NK-92 treated with Interleukin-12 subunit alpha and Interleukin-12 subunit beta, amount 100 ng/mL, for 24 hours (cell line): ENCODE measurements around the gene MUC4.

Source experiments
- DNase-seq: peaks from one replicate; lab custom pipeline; 2025; lab: John Stamatoyannopoulos, UW

The MUC4 gene, protein sequence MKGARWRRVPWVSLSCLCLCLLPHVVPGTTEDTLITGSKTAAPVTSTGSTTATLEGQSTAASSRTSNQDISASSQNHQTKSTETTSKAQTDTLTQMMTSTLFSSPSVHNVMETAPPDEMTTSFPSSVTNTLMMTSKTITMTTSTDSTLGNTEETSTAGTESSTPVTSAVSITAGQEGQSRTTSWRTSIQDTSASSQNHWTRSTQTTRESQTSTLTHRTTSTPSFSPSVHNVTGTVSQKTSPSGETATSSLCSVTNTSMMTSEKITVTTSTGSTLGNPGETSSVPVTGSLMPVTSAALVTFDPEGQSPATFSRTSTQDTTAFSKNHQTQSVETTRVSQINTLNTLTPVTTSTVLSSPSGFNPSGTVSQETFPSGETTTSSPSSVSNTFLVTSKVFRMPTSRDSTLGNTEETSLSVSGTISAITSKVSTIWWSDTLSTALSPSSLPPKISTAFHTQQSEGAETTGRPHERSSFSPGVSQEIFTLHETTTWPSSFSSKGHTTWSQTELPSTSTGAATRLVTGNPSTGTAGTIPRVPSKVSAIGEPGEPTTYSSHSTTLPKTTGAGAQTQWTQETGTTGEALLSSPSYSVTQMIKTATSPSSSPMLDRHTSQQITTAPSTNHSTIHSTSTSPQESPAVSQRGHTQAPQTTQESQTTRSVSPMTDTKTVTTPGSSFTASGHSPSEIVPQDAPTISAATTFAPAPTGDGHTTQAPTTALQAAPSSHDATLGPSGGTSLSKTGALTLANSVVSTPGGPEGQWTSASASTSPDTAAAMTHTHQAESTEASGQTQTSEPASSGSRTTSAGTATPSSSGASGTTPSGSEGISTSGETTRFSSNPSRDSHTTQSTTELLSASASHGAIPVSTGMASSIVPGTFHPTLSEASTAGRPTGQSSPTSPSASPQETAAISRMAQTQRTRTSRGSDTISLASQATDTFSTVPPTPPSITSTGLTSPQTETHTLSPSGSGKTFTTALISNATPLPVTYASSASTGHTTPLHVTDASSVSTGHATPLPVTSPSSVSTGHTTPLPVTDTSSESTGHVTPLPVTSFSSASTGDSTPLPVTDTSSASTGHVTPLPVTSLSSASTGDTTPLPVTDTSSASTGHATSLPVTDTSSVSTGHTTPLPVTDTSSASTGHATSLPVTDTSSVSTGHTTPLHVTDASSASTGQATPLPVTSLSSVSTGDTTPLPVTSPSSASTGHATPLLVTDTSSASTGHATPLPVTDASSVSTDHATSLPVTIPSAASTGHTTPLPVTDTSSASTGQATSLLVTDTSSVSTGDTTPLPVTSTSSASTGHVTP (N-terminal part only)

DNA sequence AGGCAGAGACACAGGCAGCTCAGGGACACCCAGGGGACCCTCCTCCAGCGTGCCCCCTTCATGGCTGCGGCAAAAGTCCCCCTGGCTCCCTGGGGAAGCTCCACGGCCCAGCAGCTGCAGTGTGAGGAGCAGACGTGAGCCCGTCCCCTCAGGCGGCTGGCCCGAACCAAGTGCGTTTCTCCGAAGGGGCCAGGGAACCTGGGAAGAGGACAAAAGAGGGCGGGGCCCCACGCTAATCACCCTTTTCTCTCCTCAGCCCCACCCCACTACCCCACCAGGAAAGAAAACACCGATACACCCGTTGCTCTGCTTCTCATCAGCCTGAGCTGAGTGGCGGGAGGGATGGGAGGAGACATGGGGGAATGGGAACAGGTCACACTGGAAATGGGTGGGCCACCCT lies at the start of gene MUC4:
MUC4 (minus strand) TSS at position 174 of the 400 bp plus-strand sequence; CDS start at position 62, 112 bp downstream.
- no peak for DNase-seq

DNA sequence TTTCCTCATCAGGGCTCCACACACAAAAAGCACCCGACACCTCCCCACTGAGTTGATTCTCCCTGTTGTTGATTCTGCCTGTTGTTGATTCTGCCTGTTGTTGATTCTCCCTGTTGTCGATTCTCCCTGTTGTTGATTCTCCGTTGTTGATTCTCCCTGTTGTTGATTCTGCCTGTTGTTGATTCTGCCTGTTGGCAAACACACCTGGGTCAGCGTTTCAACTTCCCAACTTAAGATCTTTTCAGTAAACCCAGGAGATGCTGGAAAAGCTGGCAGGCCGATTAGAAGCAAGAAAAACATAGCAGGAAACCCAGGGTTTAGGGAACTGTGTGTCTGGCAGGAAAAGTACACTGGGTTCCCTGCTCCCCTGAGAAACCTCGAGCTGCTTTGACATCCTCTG lies 48.7 kb upstream of the MUC4 start:
- no peak for DNase-seq

DNA sequence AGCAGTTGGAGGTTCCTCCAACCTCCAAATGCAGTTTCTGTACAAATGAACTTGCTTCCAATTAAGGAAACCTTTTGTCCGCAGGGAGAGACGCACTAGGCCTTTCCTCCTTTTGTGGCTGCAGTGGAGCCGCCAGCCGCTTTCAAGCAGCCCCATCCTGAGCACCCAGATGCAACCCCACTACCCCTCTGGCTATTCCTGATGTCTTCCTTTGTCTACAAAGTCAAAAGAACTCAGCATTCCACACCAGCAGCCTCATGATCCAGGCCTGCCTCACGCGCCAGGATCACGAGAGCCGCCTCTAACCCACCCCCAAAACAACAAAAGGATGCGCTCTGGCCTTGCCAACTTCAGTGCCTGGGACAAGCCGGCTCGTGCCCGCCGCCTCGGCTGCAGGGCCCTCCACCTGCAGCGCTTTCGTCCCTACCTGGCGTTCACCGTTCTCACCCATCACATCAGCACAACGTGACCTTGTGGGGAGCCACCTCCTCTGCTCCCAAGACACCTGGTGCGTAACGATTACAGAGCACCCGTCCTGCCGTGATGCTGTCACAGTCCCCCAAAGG lies 48.2 kb upstream of the MUC4 start:
- no peak for DNase-seq

DNA sequence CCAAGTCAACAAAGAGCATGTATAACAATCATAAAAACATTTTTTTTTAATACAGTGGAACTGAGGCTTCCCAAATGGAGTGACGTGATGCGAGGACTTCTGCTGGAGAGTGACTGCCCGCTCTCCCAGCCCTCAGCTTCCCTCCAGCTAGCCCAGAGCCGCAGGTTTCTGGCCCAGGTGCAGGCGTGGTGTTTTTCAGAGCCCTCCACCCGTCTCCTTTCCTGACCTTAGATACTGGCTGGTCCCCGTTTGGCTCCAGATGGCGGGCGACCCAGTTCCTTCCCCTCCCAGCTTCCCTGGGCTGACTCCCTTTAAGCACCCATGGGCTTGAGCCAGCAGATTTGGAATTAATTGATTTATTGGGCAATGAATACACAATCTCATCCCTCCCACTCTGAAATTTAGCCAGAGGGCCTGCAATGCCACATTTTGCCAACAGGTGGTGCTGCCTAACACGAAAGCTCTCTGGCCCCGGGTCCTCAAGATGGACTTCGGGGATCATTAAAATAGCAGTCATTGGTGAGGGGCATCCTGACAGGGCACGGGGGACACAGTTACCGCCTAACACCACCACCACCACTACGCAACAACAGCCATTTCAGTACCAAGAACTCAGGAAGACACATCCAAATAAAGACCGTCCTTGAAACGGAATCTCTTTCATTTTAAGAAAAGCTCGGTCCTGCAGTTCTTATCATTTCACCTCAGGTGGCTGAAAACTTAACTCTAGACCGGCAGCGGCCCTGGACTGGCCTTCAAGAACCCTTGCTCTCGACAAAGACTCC lies 47.5 kb upstream of the MUC4 start:
- DNase-seq: peak; percentile 11

DNA sequence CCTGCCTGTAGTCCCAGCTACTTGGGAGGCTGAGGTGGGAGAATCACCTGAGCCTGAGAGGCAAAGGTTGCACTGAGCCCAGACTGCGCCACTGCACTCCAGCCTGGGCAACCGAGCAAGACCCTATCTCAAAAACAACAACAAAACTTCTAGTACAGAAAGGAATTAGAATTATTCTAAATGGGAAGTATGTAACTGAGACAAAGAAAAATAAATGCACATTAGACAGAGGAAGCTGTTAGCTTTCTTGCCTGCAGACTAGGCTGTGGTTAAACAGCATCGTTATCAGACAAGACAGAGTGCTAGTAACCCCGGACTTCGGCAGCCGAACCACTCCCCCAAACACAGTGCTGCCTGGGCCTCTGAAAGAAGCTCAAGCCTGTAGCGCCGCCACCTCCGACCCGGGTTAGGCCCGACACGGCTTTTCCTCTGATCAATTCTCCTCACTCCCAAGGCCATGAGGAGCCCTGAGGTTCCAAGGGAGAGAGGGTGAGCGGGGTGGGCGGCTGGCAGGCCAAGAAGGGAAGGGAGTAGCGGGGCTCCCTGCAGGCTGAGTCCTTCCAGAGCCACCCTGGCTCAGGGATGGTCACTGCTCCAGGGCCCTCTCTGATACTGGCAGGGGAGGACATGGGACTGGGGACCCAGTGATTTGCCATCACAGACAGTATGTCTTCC lies 44.8 kb upstream of the MUC4 start:
- no peak for DNase-seq

DNA sequence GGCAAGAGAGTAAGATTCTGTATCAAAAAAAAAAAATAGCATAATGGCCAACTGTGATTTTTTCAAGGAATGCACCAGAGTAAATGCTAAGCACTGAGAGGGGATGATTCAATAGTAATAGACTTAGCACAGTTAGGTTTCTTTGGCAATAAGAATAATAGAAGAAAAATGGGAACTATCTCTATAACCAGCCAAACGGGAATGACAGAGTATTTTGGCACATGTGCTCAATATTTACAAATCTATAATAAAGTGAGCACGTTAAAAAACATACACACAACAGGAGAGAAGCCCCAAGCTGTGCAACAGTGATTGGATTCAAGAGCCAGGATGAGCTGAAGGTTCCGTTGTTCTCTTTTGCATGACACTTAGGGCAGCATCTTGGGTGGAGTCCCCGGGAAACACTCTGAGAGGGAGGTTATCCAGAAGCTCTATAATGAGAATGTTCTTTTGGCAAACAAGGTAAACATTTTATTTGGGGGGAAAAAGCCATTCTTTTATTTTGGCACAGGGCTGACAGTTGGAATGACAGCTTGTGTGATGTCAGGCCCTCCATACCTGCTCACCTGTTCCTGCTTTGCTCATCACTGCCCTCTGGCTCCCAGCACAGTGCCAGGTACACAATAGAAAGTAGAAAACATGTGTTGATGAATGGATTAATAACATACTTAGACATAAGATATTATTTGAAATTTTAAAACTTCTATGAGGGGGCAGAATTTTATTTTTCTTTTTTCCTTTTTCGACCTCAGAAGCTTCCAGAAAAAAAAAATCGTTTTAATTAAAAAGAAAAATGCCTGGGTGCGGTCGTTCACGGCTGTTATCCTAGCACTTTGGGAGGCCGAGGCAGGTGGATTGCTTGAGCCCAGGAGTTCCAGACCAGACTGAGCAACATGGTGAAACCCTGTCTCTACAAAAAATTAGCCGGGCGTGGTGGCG lies 44.0 kb upstream of the MUC4 start:
- DNase-seq: no peak

DNA sequence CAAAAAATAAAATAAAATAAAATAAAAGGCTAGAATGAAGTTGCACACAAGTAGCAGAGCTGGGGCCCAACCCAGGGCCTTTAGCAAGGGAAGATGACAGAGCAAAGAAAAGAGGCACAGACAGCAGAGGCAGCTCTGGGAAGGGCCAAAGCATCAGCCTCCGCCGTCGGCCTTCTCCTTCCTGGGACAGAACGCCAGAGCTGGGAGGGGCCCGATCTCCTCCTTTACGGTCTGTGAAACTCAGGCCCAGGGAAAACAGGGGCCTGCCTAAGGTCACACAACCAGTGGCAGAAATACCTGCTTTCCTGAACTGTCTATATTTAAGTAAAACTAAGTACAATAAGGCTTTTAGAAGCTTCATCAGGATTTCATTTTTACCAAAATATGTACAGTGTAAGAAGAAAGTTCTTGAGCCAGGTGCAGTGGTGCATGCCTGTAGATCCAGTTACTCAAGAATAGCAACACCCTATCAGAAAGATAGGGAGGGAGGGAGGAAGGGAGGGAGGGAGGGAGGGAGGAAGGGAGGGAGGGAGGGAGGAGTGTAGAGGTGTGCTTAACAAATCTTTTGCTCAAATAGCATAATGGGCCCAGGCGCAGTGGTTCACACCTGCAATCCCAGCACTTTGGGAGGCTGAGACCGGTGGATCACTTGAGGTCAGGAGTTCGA lies 43.0 kb upstream of the MUC4 start:
- DNase-seq: no peak

DNA sequence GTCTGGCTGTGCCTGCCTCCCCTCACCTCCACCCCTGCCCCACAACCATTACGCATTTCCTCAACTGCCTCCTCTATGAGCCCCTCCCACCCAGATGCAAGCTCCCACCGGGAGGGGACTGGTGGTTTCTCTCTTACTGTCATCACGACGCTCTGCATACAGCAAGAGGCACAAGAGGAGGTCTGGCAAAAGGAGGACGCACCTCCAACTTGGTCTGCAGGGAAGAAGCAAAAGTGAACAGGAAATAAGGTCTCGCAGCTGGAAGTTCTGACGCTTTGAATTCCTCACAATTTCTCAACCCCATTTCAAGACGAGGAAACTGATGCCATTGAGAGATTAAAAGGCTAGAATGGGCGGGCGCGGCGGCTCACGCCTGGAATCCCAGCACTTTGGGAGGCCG lies 42.3 kb upstream of the MUC4 start:
- DNase-seq: no peak

DNA sequence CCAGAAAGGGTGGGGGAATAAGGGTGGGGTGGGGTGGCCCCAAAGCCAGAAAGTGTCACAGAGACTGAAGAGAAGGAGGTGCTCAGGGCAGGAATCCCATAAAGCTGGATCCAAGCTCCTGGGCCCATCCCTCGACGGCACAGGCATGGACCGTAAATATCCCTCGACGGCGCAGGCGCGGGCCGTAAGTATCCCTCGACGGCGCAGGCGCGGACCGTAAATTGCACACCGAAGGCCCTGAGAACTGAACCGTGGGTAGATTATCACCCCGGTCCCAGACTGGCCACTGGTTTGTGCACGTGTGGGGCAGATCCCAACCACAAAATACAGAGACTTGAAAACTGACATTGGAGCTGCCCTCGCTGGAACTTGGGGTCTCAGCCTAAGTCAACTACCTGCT lies 41.3 kb upstream of the MUC4 start:
- DNase-seq: no peak

DNA sequence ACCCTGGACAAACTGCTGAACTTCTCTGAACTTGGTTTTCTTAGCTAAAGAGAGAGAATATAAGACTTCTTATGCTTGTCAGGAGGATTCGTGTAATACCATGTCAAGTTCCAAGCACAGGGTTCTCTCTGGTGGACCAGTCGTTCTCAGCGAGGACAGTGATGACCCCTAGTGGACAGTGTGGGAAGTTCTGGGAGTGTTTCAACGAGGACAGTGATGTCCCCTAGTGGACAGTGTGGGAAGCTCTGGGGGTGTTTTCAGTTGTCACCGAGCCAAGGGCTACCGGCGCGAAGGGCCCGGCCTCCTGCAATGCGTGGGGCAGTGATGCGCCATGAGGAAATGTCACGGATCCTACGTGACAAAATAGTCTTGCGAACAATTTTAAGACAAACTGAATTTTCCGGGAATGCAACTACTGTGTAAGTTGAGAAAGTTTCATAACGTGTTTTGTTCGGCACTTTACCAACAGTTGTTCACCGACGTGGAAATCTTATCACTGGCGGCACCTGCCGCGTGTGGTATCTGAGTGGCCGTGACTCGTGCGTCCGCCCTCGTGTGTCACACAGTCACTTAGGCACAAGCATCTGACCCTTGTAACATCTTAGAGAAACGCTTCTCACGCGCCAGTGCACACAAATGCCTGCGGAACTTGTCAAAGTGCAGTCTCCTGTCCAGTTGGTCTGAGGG lies 39.3 kb upstream of the MUC4 start:
- DNase-seq: peak; percentile 70

DNA sequence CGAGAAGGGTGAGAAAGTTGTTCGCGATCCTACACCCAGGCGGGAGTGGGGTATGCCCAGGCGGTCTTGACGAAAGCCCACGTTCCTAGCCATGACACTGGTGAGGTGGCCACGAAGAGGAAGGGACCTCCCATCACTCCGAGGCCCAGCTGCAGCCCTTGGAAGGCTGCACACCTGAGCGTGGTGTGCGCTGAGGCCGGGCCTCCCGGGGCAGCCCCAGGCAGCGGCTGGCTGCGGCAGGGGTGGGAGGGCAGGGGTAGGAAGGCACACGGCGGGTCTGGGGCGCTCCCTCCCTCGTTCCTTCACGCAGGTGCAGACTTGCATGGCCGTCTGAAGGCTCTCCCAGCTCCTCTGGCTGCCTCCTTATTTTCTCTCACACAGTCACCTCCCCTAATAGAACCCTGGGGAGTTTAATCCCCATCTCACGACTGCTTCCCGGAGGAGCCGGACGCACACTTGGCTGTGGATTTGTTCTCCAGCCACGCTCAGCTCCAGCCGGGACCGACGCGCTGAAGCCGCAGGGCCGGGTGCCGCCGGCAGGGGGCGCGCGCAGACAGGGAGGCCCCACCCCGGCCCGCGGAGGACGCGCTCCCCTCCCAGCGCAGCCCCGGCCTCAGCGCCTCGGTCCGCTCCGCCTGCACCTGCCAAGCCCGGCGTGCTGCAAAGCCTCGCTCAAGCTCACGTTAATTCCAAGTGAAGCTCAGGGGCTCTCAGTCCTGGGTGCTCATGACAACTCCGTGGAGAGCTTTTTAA lies 37.8 kb upstream of the MUC4 start:
- no peak for DNase-seq

DNA sequence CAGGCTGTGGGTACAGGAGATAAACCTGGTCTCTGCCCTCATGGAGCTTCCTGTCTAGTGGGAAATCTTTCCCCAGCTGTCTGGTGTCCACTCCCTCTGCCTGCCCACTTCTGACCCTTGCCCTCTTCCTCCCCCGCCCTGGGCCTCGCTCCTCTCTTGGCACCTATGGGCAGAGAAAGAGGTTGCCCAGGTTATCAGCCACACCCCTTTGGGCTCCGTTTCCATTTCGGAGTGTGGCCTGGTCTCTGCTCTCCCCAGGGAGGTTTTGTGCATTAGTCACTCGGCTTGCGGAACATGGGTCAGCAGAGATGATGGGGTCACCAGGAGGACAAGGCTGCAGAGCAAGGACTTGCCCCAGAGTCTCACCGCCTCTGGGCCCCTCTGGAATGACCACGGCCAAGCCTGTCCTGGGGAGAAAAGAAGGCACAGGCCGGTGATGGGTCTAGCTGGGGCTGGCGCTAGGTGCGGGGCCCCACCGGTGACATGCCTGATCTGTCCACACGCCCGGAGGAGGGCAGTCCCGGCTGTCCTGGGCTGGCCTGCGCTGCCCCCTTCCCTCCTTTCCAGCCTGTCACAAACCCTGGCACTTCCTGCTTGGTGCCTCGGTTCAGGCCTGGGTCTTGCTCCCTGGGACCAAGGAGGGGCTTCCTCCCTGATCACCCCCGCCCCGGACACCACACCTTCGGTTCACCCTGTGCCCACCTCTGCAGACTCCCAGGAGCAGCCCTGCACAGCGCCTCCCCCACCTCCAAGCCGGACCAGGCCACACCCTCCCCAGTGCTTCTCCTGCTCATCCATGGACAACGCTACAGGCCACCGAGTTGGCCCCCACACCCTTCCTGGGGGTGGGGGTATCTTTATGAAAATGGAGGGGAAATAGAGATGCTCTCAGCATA lies 35.6 kb upstream of the MUC4 start:
- DNase-seq: no peak

DNA sequence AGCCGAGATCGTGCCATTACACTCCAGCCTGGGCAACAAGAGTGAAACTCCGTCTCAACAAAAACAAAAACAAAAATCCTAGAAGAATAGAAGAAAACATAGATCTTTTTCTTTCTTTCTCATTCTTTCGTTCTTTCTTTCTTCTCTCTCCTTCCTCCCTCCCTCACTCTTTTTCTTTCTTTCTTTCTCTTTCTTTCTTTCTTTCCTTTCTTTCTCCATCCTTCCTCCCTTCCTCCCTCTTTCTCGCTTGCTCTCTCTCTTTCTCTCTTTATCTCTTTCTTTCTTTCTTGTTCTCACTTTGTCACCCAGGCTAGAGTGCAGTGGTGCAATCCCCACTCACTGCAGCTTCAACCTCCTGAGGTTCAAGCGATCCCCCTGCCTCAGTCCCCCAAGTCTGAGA lies 33.8 kb upstream of the MUC4 start:
- DNase-seq: no peak

DNA sequence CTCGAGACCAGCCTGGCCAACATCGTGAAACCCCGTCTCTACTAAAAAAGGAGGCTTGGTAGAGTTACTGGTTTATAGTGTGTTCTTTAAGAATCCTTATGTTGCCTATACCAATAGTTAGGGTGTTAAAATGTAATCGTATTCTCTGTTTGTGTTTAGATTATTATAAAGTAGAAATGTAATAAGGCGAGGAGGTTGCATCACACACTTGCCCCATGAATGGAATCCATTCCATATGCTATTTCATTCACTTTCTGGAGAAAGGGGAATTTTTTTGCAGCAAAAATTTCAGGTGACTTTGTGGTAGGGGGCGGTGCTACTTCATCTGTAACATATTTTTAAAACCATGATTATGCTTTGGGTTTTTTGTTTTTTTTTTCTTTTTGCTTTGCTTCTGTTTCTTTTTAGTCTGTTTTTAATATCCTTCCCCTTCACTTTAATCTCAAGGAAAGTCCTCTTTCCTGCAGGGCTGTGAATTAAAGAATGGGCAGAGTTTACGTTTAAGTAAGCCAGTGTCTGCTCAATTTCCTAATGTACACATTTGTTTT lies 33.0 kb upstream of the MUC4 start:
- no peak for DNase-seq

DNA sequence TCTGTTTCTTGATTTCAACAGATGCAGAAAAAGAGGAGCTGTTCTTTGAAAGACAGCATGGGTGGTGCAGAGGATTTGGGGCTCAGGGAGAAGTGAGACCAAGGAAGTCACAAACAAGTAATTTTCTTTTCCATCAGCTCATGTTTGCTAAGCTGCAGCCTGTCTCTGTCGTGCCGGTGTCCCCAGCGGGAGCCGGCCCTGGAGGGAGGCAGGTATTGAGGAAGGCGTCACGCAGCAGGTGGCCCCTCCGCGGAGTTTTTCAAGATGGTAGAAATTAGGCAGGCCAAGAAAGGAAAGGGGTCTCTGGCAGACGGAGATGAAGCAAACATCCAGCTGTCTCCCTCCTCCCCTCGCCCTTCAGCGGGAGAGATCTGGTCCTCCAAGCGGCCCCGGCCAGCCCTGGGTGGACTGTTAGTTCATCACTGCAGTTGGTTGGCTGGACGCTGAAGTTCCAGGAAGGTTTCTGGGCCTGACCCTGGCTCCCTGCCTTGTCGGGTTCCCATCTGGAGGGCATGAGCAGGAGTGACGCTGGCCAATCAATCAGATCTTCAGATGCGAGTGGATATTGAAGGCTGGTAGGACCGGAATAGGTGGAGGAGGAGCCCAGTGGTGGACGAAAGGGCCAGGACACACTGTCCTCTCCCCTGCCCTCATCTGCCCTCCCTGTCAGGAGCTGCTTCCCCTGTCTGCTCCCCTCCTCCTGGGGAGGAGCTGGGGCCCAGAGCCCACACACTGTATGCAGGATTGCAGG lies 27.7 kb upstream of the MUC4 start:
- DNase-seq: no peak
